HepG2 (cell line): ENCODE measurements around the gene GRB7. TPM values are rescaled to one million over a fixed set of nuclear protein-coding genes. Genes with fewer than 3 reads are reported as not detected.

ENCODE experiments used
- AGO1 ChIP-seq: fragments of 200-400 bp; formaldehyde crosslinking; IDR thresholded peaks from 2 replicates; pipeline ENCODE4 v1.6.1; 2017; ENCODE audit warnings: mild to moderate bottlenecking, low read depth, low read length, moderate library complexity; ENCODE audit not compliant: poor library complexity, severe bottlenecking
- AHR ChIP-seq: IDR thresholded peaks from 2 replicates; pipeline ENCODE4 v1.6.1; 2018; ENCODE audit warnings: missing genetic modification reagents, missing compliant biosample characterization
- MED1 ChIP-seq: sonication (generic); formaldehyde crosslinking; IDR thresholded peaks from 2 replicates; pipeline ENCODE4 v1.4.0; 2020; ENCODE audit warnings: missing genetic modification reagents
- NPAS2 ChIP-seq: sonication (generic); formaldehyde crosslinking; IDR thresholded peaks from 2 replicates; pipeline ENCODE4 v1.8.0; 2022; ENCODE audit warnings: mild to moderate bottlenecking, missing genetic modification reagents, borderline replicate concordance
- PAXIP1 ChIP-seq: sonication (generic); formaldehyde crosslinking; conservative IDR thresholded peaks from 2 replicates; pipeline ENCODE4 v1.4.0; 2020; ENCODE audit warnings: mild to moderate bottlenecking, missing genetic modification reagents, moderate library complexity
- RARG ChIP-seq: sonication (generic); formaldehyde crosslinking; IDR thresholded peaks from 2 replicates; pipeline ENCODE4 v1.4.0; 2020; ENCODE audit warnings: low read depth, mild to moderate bottlenecking, missing genetic modification reagents
- RFXAP ChIP-seq: sonication (generic); formaldehyde crosslinking; IDR thresholded peaks from 2 replicates; pipeline ENCODE4 v1.4.0; 2020; ENCODE audit warnings: missing genetic modification reagents, borderline replicate concordance
- THAP9 ChIP-seq: sonication (generic); formaldehyde crosslinking; IDR thresholded peaks from 2 replicates; pipeline ENCODE4; 2020; ENCODE audit warnings: missing genetic modification reagents, mild to moderate bottlenecking, borderline replicate concordance
- TOE1 ChIP-seq: sonication (generic); formaldehyde crosslinking; IDR thresholded peaks from 2 replicates; pipeline ENCODE4 v1.4.0; 2020; ENCODE audit warnings: mild to moderate bottlenecking, missing genetic modification reagents
- ZBTB10 ChIP-seq: sonication (generic); formaldehyde crosslinking; IDR thresholded peaks from 2 replicates; pipeline ENCODE4 v1.4.0; 2020; ENCODE audit warnings: missing genetic modification reagents, borderline replicate concordance
- ZFAT ChIP-seq: sonication (generic); formaldehyde crosslinking; conservative IDR thresholded peaks from 2 replicates; pipeline ENCODE4 v1.8.1; 2023; ENCODE audit warnings: missing genetic modification reagents, inconsistent platforms
- ZNF280B ChIP-seq: sonication (generic); formaldehyde crosslinking; IDR thresholded peaks from 2 replicates; pipeline ENCODE4 v1.5.0; 2020; ENCODE audit warnings: missing genetic modification reagents, mild to moderate bottlenecking, borderline replicate concordance
- ZNF546 ChIP-seq: sonication (generic); formaldehyde crosslinking; conservative IDR thresholded peaks from 2 replicates; pipeline ENCODE4 v1.8.1; 2023; ENCODE audit warnings: mild to moderate bottlenecking, missing genetic modification reagents
- ZNF704 ChIP-seq: sonication (generic); formaldehyde crosslinking; IDR thresholded peaks from 2 replicates; pipeline ENCODE4 v1.8.1; 2023; ENCODE audit warnings: mild to moderate bottlenecking, inconsistent platforms, moderate library complexity, missing genetic modification reagents, borderline replicate concordance
- polyA plus RNA-seq, 8 experiments: library from polyadenylated mRNA; depleted of rRNA in 3 of 8; stranded (reverse) in 7 of 8; unstranded in 1 of 8; fragments of >200 nt; fragmentation: Illumina TruSeq in 4 of 8; extraction: Trizol in 4 of 8; gene quantifications; 2 replicates each; pipeline versions ENCODE4 v1.2.1 to v1.2.3, GENCODE V29; 2011 to 2016; ENCODE audit warnings: low read depth in 4 of 8, missing spikeins in 1 of 8, mixed read lengths in 1 of 8; ENCODE audit not compliant: insufficient read depth in 1 of 8
- total RNA-seq, 5 experiments: library from RNA; depleted of rRNA; stranded (reverse); fragments of >200 nt; fragmentation: Illumina TruSeq; extraction: Trizol; gene quantifications; 2 replicates each; pipeline ENCODE4 v1.2.3, GENCODE V29; 2016; ENCODE audit warnings: low read depth in 1 of 5

The GRB7 gene
- total and polyA plus RNA-seq, 2 of the 13 experiments (the other 11 are each of a cell fraction or from before 2014, with no cell fraction given): 60.2 to 77.7 TPM

- TF ChIP-seq ZNF704 (CRISPR knock-in tag) (no peak), RARG (CRISPR knock-in tag) (no peak), NPAS2 (no peak), RFXAP (CRISPR knock-in tag) (peak; percentile 59; the same call in 1 of the 2 replicates), AHR (CRISPR knock-in tag) (0 out of 2 replicates have a peak, but pooled peaks have one; percentile 49), ZBTB10 (CRISPR knock-in tag) (peak; percentile 98), THAP9 (peak; percentile 55; the same call in 1 of the 2 replicates), ZFAT (CRISPR knock-in tag) (no peak), PAXIP1 (peak; percentile 90), MED1 (CRISPR knock-in tag) (peak; percentile 93), TOE1 (0 out of 2 replicates have a peak, but pooled peaks have one; percentile 53), ZNF280B (CRISPR knock-in tag) (peak; percentile 92; the same call in 1 of the 2 replicates), ZNF546 (CRISPR knock-in tag) (no peak), AGO1 (peak; percentile 50)
These were observed 1.5 kb downstream of the GRB7 start (continued) for GRCh38 chr17:39738983-39739884.
